ENCODE results near the gene ADAMTS12.

- no peak for TF ChIP-seq CTCF (IDR thresholded peaks at IDR 0.05)
- TF ChIP-seq POLR2A (IDR thresholded peaks at IDR 0.05) = no peak
Measured at GRCh38 chr5:33832404-33833236, 59.2 kb downstream of the ADAMTS12 start.
